Left hindlimb (tissue), 1 donor: ENCODE data around the gene SLC49A4.
A peak's percentile ranks its signal among the peaks of the same experiment; 100 is the strongest.
"Not testable (repeated sequence)": the region's sequence is repeated elsewhere in the genome, so short reads cannot be mapped to it uniquely, and the experiment has no call there.

Experiments used
- DNase-seq: peaks from one replicate; pipeline ENCODE4 v3.0.0-alpha.2; 2018

SLC49A4 gene, protein sequence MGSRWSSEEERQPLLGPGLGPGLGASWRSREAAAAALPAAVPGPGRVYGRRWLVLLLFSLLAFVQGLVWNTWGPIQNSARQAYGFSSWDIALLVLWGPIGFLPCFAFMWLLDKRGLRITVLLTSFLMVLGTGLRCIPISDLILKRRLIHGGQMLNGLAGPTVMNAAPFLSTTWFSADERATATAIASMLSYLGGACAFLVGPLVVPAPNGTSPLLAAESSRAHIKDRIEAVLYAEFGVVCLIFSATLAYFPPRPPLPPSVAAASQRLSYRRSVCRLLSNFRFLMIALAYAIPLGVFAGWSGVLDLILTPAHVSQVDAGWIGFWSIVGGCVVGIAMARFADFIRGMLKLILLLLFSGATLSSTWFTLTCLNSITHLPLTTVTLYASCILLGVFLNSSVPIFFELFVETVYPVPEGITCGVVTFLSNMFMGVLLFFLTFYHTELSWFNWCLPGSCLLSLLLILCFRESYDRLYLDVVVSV

GRCh38 chr3:122794779-122795673 lies at the start of gene SLC49A4:
Gene SLC49A4, plus strand, starts transcription at chr3:122795069. Its CDS starts 124 bp downstream, at chr3:122795193.
- DNase-seq = peak; percentile 84

GRCh38 chr3:122745369-122746021 lies 49.4 kb upstream of the SLC49A4 start:
- no peak for DNase-seq

- DNase-seq = not testable (repeated sequence)
These were observed 47.6 kb upstream of the SLC49A4 start for GRCh38 chr3:122747295-122747694.

DNA sequence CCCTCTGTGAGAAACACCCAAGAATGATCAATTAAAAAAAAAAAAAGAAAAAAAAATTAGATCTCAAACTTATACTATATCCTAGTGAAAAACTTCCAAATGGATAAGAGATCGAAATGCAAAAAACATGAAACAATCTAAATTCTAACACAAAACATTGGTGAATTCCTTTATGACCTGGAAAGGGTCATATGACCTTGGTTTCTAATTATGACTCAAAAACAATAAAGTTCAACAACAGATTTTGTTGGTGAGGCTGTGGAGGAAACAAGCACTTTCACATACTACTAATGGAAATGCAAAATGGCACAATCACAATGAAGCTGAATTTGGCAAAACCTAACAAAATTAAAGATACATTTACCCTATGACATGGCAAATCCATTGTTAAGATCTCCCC lies 46.5 kb upstream of the SLC49A4 start:
- no peak for DNase-seq

DNA sequence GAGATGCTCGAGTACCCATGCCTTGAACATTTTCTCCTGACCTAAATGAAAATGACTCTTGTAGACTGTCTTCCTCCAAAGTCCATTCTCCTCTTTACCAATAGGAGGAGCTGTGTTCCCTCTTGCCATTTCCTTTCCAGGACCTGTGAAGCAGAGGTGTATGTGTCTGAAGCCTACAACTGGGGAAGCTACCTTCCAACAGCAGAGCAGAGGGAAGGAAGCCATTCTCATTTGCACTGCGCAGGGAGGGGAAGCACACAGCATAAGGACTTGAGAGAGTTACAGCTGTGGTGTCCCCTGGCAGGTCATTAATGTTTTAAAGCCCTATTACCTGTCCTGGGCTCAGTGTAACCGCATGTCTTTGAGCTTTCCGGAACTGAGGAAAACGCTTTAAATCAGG lies 39.9 kb upstream of the SLC49A4 start:
- no peak for DNase-seq

DNA sequence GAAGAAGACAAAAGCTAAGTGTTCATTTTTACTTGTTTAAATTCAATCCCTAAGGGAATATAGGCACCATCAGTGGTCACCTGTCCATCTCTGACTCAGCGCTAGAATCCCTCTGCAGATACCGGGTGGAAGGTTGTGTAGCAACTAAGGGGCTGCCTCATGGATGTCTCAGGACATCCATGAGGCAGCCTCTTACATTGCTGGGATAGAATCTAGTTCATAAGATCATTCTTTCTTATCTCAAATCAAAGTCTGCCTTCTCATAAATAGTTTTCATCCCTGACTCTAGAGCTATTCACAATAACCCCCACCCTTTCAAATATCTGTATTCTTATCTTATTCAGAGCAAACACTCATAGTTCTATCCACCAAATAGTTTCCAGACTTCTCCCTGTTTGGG lies 39.4 kb upstream of the SLC49A4 start:
- DNase-seq = no peak

DNA sequence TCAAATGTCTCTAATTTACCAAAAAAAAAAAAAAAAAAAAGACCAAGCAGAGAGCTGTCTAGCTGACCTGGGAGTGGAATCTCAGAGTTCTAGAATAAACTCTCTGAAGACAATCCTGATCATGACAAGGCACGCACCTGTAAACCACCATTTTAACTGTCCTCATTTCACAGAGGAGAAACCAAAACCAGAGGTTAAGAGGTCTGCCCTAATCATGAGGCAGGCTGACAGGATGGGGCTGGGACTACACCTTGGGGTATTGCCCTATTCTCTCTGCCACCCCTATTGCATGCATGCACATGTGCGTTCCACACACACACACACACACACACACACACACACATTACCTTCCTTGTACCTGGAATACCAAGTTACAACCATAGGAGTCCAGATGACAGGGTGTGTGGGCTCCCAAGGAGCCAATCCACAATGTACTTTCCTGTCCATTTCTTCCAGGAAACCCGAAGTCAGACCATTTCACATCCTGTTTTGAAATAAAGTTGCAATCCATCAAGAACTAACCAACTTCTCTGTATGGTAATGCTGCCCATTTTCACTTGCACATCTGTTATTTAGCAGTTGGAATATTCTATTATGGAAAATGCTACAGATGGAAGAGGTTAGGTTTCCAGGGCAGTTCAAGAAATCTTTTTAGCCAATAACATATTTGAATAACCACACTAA lies 35.9 kb upstream of the SLC49A4 start:
- no peak for DNase-seq

DNA sequence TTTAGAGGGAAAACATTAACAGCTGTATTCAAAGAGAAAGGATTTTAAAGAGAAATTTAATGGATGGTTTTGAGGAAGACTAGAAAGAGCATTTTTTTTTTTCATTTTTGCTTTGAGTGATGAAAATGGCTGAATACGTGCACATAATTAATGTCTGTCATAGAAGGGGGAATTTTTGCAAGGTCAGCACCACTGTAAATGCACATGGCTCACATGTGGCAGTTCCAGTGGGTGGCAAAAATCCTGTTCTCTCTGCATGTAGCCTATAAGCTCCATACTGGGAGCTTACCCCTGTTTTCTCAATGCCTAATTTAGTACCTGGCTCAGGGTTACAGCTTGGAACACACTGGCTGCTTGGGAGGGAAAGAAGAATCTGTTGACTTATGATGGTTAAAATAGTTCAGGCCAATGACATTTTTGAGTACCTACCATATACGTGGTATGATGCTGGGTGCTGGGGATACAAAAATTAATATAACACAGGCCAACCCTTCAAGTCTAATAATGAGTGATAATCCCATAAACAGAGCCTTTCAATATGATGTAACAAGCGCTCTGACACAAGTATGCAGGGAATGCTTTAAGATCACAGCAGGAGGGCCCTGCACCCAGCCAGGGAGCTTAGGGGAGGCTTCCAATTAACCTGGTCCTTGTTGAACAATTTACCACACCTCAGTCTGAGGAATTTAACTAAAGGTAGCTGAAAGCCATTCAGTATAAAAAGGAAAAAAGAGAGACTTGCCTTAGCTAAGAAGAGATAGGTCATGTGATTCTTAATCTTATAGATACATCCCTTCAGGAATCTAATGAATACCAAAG lies 34.2 kb upstream of the SLC49A4 start:
- no peak for DNase-seq

- no peak for DNase-seq
These were observed 28.4 kb upstream of the SLC49A4 start for GRCh38 chr3:122766430-122766829.

DNA sequence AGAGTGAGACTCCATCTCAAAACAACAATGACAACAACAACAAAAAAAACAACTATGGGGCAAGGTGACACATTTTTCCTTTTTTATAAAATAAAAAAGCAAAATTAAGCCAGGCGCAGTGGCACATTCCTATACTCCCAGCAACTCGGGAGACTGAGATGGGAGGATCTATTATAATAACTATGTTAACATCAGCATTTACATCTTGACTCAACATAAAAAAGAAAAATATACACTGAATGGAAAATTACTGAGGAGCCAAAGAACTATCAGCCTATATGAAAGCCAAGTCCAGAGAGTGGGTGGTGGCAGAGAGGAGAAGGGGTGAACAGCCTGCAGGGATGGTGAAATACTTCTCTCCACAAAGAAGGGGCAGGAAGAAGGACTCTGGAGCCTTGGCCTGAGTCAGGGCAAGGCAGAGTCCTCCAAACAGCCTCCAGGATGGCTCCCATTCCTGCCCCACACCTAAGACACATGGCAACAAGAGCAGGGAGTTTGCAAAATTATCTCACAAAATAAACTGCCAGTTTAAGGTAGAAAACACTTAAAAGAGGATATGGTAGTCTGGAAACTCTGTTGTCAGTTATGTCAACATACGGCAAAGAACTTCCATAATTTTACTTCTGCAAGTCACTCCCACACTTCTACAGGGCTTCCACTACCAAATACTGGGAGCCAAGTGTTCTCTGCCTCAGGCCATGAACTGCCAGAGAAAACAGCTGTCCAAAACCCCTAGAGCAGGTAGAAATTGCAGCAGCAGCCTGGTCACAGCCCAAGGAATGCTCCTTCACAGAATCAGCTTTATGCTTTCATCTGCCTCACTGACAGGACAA lies 27.1 kb upstream of the SLC49A4 start:
- no peak for DNase-seq

DNA sequence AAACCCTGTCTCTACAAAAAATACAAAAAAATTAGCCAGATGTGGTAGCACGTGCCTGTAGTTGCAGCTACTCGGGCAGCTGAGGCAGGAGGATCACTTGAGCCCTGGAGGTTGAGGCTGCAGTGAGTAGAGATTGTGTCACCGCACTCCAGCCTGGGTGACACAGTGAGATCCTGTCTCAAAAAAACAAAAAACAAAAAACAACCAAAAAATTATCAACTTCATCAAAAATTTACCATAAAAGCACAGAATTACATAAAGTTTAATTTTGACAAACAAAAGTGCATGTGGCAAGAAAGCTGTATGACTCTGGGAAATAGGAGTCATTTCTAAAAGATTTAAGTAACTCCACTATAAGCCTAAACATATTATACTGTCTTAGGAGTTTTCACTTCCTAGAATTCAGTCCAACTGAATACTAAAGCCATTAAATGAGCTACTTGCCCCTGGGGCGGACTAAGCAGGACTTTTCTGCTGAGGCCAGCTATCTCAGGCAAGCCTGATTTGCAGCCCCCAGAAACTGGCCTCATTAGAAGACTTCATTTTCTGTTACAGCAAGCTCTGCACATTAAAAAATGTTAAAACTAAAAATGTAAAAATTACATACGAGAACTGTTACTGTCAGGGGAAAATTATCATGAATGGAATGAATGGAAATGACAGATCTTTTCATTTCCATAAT lies 24.2 kb upstream of the SLC49A4 start:
- DNase-seq = no peak

GRCh38 chr3:122772827-122773226 lies 22.0 kb upstream of the SLC49A4 start:
- no peak for DNase-seq

DNA sequence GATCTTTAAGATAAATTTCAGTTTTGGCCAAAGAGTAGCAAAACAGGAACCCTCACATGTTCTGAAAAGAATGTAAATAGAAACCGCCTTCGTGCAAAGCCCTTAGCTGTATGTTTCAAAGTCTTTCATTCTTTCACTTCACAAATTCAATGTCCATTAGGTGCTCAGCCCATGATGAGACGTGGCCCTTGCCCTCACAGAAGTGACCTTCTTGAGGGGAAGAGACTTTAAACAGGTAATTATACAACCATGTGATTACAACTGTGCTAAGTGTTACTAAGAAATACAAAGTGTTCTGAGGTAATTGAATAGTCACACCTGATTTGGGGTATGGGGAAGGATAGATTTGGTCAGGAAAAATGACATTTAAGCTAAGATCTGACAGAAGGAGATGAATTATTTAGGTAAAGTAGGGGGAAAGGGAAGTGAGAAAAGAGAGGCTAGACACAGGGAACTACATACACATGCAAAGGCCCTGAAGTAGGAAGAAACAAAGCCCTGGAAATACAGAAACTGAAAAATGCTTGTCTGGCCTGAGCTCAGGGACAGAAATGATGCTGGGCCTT lies 20.8 kb upstream of the SLC49A4 start:
- DNase-seq = no peak

GRCh38 chr3:122774564-122774963 lies 20.3 kb upstream of the SLC49A4 start:
- DNase-seq = no peak

DNA sequence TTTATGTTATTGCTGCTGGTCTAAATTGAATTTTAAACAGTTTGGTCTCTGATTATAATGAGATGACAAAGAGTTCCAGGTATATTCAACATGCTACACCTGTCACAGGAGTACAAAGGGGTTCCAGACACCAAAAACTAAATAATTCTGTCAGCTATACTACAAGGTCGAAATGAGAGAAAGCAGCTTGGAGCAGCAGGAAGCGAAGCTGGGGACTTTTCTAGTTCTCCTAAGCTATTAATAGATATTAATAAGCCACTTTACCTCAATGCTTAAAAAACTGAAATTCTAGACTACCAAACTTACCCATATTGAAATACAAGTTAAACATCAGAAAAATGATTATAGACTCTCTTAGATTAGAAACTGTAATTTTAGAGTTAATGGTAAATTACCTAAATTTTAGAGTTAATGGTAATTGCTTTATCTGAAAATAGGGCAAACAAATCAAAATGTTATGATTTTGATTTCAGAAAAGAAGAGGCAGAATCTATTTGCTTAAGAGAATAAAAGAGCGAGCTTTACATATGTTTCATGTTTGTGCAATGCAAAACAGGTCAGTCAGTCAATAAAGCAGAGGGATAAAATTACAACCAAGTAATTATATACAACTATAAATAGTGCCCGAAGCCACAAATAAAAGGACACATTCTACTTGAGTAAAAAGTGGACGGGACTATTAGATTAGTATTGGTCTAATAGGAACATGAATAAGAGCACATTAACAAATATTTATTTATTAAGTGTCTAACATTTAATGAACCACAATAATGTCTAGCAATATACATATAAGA lies 18.0 kb upstream of the SLC49A4 start:
- no peak for DNase-seq

GRCh38 chr3:122777563-122777962 lies 17.3 kb upstream of the SLC49A4 start:
- DNase-seq = no peak

- no peak for DNase-seq
These were observed 12.1 kb upstream of the SLC49A4 start for GRCh38 chr3:122782804-122783203.

DNA sequence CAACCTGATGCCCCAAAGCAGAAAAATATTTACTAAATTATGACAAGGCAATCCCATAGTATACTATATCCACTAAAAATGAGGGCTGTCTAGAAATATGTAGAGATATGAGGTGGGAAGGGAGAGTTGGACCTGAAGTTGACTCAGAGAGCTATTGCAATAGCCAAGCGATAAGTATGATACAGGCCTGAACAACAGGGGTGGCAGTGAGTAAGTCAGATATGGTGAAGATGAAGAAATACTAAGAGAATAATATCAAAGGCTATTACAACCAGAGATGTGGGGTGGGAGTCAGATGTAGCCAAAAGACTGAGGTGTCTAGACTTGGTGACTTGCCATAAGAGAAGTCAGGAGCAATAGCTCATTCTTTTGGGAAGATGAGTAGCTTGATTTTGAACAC lies 10.4 kb upstream of the SLC49A4 start:
- DNase-seq = no peak

- DNase-seq = no peak
These were observed 9.6 kb upstream of the SLC49A4 start for GRCh38 chr3:122785231-122785630.
